ENCODE measurements around the gene GRID1. TPM values are rescaled to one million over a fixed set of nuclear protein-coding genes. Genes with fewer than 3 reads are reported as not detected.
"Not testable (repeated sequence)": the region's sequence is repeated elsewhere in the genome, so short reads cannot be mapped to it uniquely, and the experiment has no call there.

The GRID1 gene
- total RNA-seq, 1 donor from 2014 or later, result 0.68 TPM

- no peak for ATAC-seq
These were observed 507.6 kb downstream of the GRID1 start for GRCh38 chr10:85858776-85859515.

DNA sequence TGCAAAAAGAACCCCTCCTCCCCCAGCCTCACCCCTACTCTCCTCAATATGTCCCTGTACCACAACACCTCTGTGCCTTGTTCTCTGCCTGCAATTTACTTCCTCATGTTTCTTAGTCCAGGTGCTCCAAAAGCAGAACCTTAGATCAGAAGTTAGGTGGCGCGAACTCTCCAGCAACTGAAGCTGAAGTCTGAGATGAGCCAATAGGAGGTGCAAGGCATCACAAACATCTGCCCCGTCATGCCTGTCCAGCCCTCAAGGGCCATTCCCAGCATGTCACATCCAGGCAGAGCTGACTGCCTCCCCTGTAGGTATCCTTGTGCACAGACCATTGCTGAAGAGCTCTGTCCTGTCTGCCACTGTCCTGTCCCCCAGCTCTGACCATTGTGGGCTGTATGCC, 508.8 kb downstream of the GRID1 start:
- ATAC-seq, result no peak

- no peak for ATAC-seq
These were observed 509.3 kb downstream of the GRID1 start for GRCh38 chr10:85857305-85857704.

GRCh38 chr10:85851934-85852333, 514.7 kb downstream of the GRID1 start:
- ATAC-seq, result no peak

GRCh38 chr10:85851325-85851724, 515.3 kb downstream of the GRID1 start:
- no peak for ATAC-seq

- ATAC-seq, result no peak
These were observed 515.9 kb downstream of the GRID1 start for GRCh38 chr10:85850736-85851135.

DNA sequence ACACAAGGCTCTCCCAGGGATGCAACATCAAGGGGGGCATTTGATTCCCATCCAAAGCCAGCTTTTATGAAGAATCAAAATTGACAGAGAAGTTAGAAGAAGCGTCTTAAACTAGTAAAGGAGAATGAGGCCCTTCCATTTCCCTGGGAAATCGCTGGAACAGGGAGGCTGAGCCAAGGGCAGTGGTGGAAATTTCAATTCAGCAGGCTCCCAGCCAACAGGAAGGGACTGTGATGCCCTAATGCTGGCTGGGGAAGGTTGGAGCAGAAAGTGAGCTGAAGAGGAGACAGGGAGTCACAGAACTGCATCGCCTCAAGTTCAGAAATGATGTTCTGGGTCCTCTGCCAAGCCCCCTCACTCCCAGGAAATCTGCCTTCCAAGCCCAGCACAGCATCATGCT, 517.3 kb downstream of the GRID1 start:
- no peak for ATAC-seq

GRCh38 chr10:85848756-85849155, 517.8 kb downstream of the GRID1 start:
- ATAC-seq, result no peak

GRCh38 chr10:85847085-85847484, 519.5 kb downstream of the GRID1 start:
- no peak for ATAC-seq

DNA sequence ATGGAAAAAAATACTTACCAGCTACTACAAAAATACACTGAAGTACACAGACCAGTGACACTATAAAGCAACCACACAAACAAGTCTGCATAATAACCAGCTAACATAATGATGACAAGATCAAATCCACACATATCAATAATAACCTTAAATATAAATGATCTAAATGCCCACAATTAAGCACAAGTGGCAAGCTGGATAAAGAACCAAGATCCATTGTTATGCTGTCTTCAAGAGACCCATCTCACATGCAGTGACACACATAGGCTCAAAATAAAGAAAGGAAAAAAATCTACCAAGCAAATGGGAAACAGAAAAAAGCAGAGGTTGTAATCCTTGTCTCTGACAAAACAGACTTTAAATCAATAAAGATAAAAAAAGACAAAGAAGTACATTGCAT, 527.9 kb downstream of the GRID1 start:
- not testable (repeated sequence) for ATAC-seq

- no peak for ATAC-seq
These were observed 533.6 kb downstream of the GRID1 start for GRCh38 chr10:85832988-85833387.

DNA sequence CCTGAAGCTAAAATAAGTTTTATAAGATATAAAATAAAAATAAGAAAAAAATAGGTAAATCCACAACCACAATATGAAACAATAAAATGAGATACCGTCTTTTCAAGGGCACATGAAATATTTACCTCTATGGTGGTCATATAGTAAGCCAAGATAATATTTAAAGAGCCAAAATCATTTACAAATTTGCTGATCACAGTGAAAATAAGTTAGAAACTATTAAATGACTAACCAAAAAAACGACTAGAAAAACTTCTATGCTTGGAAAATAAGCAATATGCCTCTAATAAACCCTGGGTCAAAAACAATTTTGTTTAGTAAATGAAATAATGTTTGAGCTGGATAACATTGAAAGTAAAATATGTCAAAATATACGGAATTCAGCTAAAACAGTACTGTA, 535.2 kb downstream of the GRID1 start:
- no peak for ATAC-seq

DNA sequence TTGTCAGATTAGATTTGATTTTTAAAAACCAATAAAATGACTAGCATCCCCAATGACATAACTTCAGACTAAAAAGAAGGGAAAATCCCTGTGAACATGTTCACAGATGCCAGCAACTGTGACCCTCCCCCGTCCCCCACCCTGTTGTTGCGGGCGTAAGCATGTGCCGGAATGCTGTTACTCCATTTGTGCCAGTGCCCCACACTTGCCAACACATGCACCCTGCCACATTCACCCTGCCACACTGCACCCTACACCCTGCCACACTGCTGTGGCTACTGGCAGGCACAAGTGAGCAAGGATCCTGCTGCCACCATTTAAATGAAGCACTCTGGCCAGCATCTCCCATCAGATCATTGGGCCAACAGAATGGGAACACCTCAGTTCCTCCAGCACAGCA, 540.2 kb downstream of the GRID1 start:
- no peak for ATAC-seq

DNA sequence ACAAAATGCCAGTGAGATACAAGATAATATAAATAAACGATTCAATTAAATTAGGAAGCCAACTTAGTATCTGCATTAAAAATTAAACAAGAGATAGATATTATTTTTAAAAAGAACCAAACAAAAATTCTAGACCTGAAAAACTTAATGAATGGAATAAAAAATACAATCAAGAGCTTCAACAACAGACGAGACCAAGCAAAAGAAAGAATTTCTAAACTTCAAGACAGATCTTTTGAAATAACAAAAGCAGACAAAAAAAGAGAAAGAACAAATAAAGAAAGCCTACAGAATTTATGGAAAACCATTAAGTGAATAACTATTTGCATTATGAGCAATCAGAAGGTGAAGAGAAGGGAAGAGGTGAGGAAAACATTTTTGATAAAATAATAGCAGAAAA, 555.2 kb downstream of the GRID1 start:
- ATAC-seq, result no peak

DNA sequence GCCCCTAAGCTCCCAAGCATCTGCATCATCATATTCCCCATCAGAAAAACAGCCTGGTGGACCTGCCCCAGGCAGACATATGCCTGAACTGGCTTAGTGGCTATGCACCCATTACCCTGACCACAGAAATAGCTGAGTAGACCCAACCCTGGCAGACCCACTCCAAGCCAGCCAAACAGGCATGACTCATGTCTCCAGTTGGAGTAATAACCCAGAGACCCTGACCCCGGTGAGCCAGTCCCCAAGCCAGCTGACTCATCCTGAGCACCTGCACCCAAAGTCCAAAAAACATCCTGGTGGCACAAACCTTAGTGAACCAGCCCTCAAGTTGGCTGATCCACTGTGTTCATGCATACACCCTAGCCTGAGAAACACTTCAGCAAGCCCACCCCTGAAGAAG, 555.9 kb downstream of the GRID1 start:
- ATAC-seq, result no peak

DNA sequence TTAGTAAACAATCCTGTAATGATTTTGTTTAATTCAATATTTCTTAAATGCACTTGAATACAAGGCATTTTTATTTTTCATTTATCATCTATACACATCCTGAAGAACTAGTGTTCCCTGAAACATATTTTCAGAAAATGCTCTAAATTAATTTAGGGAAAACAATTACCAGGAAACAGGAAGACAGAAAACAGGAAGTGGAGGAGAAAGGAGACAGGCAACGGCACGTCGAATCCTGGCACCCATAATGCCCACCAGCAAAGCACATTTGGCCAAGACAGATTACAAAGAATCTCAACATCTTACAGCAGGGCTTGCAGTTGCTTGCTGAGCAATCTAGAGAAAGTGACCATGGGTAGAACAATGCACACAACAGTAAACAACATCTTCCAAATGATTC, 571.1 kb downstream of the GRID1 start:
- ATAC-seq, result no peak

DNA sequence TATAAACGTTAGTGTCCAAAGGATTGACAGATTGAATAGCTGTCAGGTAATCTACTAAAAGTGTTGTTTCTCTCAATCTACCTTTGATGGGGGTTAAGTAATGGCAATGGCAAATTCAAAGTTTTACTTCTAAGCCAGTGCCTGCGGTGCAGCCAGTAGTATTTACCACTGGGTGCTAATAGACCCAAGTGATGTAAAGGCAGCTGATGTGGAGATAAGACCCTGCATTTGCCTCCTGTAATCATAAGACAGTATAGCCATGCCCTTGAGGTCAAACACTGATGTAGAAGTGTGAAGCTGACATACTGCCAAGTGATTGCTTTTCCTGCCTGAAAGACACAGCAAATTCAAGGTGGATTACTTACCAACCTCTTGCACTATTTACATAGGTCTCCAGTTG, 572.0 kb downstream of the GRID1 start:
- ATAC-seq, result no peak

- no peak for ATAC-seq
These were observed 574.1 kb downstream of the GRID1 start for GRCh38 chr10:85792533-85792858.

DNA sequence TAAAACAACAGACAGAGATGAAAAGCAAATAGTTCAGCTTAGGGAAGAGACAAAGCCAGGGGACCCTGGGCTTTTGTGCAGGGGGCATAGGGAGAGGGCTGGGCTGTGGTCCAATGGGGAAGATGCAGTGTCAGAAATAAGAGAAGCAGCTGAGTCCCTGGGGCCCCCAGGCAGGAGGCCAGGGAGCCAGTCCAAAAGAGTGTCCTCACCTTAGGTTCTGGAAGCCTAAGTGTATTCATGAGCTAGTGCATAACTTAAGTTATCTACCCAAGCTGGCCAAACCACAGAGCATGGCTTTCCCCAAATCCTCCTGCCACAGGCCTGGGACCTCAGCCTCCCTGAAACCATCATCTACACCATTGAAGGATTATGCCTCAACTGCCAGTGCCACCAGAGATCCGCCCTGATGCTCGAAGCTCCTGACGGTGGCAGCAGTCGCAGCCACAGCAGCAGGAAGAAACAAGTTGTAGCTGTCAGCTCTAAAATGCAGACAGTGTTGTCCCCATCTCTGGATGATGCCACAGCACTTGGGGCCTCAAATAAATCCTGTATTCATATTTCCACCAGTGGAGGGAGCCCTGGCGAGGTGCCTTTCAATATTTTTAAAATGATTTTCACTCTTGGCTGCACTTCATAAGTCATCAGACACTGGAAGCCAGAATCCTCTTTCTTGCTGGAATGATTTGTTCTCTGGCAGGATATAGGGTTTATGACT, 574.6 kb downstream of the GRID1 start:
- no peak for ATAC-seq

GRCh38 chr10:85789982-85790789, 576.4 kb downstream of the GRID1 start:
- no peak for ATAC-seq

DNA sequence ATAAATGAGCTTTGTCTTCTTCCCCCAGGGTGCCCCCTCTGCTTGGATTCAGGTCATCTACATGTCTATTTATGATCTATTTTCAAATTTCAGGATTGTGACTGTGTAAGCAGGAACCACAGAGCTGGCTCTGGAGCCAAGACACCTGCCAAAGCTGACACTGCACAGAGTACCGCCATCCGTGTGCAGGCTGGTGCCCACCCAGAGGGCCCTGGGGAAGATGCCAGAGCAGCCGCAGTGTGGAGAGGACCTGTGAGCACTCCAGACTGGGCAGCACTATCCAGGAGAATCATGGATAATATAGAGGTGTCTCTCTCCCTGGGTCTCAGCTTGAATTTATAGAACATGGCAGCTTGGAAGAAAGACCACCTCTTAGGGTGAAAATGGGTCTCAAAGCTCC, 577.5 kb downstream of the GRID1 start:
- ATAC-seq, result no peak

DNA sequence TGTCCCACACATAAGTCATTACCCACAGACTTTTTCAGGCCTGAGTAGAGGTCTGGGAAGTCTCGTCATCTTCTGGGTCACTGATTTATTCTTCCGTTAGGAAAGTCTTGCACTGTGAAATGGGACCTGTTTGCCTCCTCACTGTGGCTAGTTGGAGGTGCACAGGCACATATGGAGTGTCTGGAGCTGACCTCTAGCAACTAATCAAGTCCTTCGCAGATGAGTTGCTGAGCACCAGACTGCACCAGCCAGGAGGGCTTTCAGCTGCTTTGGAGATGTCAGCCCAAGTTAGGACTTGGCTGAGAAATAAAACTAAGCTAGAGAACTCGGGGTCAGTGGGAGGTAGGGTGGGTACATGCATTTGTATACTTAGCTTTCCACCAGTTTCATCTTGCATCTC, 578.0 kb downstream of the GRID1 start:
- no peak for ATAC-seq

DNA sequence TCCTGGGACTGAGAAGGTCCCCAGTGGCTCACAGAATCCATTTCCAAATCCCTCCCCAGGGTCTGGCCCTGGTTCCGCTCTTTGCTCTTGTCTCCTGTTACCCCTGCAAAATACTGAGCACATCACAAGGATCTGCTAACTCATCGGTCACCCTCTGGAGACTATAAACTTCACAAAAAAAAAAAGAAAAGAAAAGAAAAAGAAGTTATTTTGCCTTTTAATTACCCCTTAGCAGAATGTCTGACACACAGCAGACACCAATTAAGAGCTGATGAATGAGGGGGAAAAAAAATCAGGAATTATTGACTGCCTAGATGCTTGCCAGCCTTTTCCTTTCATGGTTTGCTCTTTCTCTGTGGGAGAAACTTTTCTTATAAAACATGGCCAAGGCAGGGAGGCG, 578.7 kb downstream of the GRID1 start:
- no peak for ATAC-seq

GRCh38 chr10:85787393-85787792, 579.2 kb downstream of the GRID1 start:
- no peak for ATAC-seq
